ENCODE results near the gene PPIF.

DNA sequence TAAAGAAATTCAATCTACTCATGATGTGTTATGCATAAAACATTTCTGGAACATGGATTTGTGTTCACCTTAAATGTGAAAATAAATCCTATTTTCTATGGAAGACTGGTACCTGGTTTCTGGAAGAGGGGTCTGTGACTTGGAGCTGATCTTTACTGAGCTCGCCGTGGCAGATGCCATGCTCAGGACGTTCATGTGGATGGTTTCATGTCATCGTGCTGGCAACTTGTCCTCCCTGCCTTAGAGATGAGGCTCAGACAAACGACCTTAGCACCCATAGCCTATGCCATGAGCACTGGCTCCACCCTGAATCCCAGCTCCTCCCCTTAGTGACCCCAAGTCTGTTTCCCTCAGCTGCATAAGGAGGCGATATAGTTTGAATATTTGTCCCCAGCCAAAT, 7.3 kb downstream of the PPIF start:
- TF ChIP-seq EZH2 (IDR thresholded peaks at IDR 0.05; ENCODE audit: borderline replicate concordance, low read depth, low read length, severe bottlenecking) (no peak), POLR2A (IDR thresholded peaks at IDR 0.05; ENCODE audit: low read depth, low read length) (no peak), GATA2 (IDR thresholded peaks at IDR 0.05; ENCODE audit: insufficient read depth, insufficient read length, low read depth, low read length) (no peak), FOS (IDR thresholded peaks at IDR 0.05; ENCODE audit: borderline replicate concordance, insufficient read depth, low read length) (no peak), POLR2AphosphoS5 (IDR thresholded peaks at IDR 0.05; ENCODE audit: insufficient read depth, low read depth, low read length) (no peak), MYC (IDR thresholded peaks at IDR 0.05; ENCODE audit: low read depth, low read length) (no peak), JUN (IDR thresholded peaks at IDR 0.05; ENCODE audit: borderline replicate concordance, insufficient read depth, insufficient read length, low read depth) (no peak)
- TF ChIP-seq, protein P1, sequence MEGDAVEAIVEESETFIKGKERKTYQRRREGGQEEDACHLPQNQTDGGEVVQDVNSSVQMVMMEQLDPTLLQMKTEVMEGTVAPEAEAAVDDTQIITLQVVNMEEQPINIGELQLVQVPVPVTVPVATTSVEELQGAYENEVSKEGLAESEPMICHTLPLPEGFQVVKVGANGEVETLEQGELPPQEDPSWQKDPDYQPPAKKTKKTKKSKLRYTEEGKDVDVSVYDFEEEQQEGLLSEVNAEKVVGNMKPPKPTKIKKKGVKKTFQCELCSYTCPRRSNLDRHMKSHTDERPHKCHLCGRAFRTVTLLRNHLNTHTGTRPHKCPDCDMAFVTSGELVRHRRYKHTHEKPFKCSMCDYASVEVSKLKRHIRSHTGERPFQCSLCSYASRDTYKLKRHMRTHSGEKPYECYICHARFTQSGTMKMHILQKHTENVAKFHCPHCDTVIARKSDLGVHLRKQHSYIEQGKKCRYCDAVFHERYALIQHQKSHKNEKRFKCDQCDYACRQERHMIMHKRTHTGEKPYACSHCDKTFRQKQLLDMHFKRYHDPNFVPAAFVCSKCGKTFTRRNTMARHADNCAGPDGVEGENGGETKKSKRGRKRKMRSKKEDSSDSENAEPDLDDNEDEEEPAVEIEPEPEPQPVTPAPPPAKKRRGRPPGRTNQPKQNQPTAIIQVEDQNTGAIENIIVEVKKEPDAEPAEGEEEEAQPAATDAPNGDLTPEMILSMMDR (IDR thresholded peaks at IDR 0.05; ENCODE audit: extremely low read depth in 1 of 2, insufficient read depth in 1 of 2, low read depth in 1 of 2, low read length in 2 of 2) = no peak
- TF ChIP-seq, protein P2, sequence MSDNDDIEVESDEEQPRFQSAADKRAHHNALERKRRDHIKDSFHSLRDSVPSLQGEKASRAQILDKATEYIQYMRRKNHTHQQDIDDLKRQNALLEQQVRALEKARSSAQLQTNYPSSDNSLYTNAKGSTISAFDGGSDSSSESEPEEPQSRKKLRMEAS (IDR thresholded peaks at IDR 0.05; ENCODE audit: insufficient read depth, insufficient read length) = no peak
